Lower leg skin (tissue), 3 donors: ENCODE measurements around the gene DCAF17.

Source experiments
- POLR2A ChIP-seq, 2 donors: fragments of 450-650 bp; IDR thresholded peaks; one replicate each; pipeline ENCODE4 v1.6.1; 2016 to 2017; ENCODE audit warnings: antibody characterized with exemption in 2 of 2, mild to moderate bottlenecking in 1 of 2, moderate library complexity in 1 of 2
- TF ChIP-seq, protein P1 (sequence below), 3 donors: fragments of 450-650 bp; IDR thresholded peaks; one replicate each; pipeline ENCODE4 v1.5.1; 2016; ENCODE audit warnings: antibody characterized with exemption in 3 of 3, mild to moderate bottlenecking in 3 of 3, moderate library complexity in 2 of 3

DNA sequence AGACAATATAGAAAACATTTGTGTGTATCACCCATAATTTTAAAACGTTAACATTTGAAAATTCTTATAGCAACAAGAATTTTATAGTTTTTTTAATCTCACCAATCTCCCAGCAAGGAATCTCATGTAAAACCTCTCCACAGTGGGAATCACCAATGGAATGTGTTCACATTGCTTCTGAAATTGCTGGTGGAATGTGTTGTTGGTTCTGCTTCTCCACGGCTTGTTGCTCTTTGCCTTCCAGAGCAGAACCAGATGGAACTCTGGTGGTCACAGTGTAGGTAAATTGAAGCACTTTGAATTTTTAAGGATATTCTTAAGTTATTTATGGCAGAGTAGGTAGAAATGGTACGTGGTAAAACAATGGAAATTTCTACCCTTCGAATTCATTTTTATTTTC is 35.1 kb downstream of the DCAF17 start:
- TF ChIP-seq, protein P1, sequence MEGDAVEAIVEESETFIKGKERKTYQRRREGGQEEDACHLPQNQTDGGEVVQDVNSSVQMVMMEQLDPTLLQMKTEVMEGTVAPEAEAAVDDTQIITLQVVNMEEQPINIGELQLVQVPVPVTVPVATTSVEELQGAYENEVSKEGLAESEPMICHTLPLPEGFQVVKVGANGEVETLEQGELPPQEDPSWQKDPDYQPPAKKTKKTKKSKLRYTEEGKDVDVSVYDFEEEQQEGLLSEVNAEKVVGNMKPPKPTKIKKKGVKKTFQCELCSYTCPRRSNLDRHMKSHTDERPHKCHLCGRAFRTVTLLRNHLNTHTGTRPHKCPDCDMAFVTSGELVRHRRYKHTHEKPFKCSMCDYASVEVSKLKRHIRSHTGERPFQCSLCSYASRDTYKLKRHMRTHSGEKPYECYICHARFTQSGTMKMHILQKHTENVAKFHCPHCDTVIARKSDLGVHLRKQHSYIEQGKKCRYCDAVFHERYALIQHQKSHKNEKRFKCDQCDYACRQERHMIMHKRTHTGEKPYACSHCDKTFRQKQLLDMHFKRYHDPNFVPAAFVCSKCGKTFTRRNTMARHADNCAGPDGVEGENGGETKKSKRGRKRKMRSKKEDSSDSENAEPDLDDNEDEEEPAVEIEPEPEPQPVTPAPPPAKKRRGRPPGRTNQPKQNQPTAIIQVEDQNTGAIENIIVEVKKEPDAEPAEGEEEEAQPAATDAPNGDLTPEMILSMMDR (IDR thresholded peaks at IDR 0.05), result no peak
- TF ChIP-seq POLR2A (IDR thresholded peaks at IDR 0.05), result no peak
